Cardiac muscle cell (in vitro differentiated cells and primary cell): ENCODE results near the gene OLFML2A. TPM values are rescaled to one million over a fixed set of nuclear protein-coding genes. Genes with fewer than 3 reads are reported as not detected.
A peak's percentile ranks its signal among the peaks of the same experiment; 100 is the strongest.
"Not testable (repeated sequence)": the region's sequence is repeated elsewhere in the genome, so short reads cannot be mapped to it uniquely, and the experiment has no call there.

Experiments
- DNase-seq, 2 donors: peaks; one replicate each; pipeline versions ENCODE4 v3.0.0 to v3.0.0-alpha.2; 2010 to 2017; ENCODE audit warnings: low read depth in 1 of 2, low spot score in 1 of 2
- H3K27ac ChIP-seq: fragments of 200-600 bp; sonication (generic); 2 replicates; pipeline ENCODE4 v1.5.1; 2016
- H3K27me3 ChIP-seq: fragments of 200-600 bp; sonication (generic); 2 replicates; pipeline ENCODE4 v1.6.0; 2016; ENCODE audit warnings: control low read depth
- H3K36me3 ChIP-seq: fragments of 200-600 bp; sonication (generic); 2 replicates; pipeline ENCODE4 v1.5.1; 2016; ENCODE audit warnings: control low read depth
- H3K4me1 ChIP-seq: fragments of 200-600 bp; sonication (generic); 2 replicates; pipeline ENCODE4 v1.8.1; 2017; ENCODE audit warnings: low read depth, mild to moderate bottlenecking, mixed run types
- H3K4me3 ChIP-seq: fragments of 200-600 bp; sonication (generic); 2 replicates; pipeline ENCODE4 v1.5.1; 2016; ENCODE audit warnings: mild to moderate bottlenecking
- H3K9me3 ChIP-seq: fragments of 200-600 bp; sonication (generic); 2 replicates; pipeline ENCODE4 v1.5.1; 2017; ENCODE audit warnings: low read depth, mild to moderate bottlenecking, control low read depth
- polyA plus RNA-seq: library from polyadenylated mRNA; unstranded; fragments of >200 nt; fragmentation: Nextera tagmentation; extraction: Ambion mirVana; gene quantifications from 2 replicates; pipeline ENCODE4 v1.2.1, GENCODE V29; 2016
- total RNA-seq: library from RNA; depleted of rRNA; stranded (reverse); fragments of >200 nt; gene quantifications from 2 replicates; pipeline ENCODE4 v1.2.3, GENCODE V29; 2016
- TF ChIP-seq, protein P1 (sequence below): IDR thresholded peaks from 2 replicates; pipeline ENCODE4 v1.5.1; 2012; ENCODE audit warnings: low read depth, mild to moderate bottlenecking, low read length

The OLFML2A gene
- total RNA-seq, result 4.7 and 10.7 TPM in 2 replicates
- polyA plus RNA-seq, result 2.6 and 3.4 TPM in 2 replicates

DNA sequence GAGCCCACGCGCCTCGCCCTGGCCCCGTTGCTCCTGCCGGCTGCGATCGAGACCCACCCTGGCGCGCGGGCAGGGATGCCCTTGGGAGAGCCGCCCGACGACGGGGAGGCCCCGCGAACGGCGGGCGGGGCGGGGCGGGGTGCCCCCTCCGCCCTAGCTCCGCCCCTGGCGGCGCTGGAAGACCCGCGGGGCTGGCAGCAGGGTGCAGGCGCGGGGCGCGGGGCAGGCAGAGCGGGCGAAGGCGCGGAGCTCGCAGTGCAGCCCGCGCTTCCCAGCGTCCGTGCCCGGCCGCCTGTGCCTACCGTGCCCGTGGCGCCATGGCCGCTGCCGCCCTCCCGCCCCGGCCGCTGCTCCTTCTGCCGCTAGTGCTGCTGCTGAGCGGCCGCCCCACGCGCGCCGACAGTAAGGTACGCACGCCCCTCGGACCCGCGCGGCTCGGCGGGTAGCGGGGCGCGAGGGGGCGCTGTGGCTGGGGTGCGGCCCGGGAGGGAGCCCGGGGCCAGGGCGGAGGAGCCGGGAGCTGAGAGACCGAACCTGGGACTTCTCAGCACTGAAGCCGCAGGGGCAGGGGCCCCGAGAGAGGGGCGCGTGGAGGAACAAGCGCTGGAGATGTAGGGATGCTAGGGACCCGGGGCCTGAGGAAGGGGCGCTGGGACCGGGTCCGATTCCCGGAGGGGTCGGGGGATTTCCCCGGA lies at the start of gene OLFML2A:
Gene OLFML2A, plus strand, starts transcription at position 180 of the 695 bp plus-strand sequence. Its CDS starts 138 bp downstream, at position 318.
- Histone ChIP-seq H3K4me1 (peaks cover 2% of the 10 kb centered on the region), H3K27ac (no peak within 1 kb of the TSS), H3K9me3 (no peaks in the 10 kb centered on the region), H3K4me3 (peak within 1 kb of the TSS; percentile 54), H3K36me3 (no peaks in the 10 kb centered on the region), H3K27me3 (peaks cover 14% of the 10 kb centered on the region)
- TF ChIP-seq, protein P1, sequence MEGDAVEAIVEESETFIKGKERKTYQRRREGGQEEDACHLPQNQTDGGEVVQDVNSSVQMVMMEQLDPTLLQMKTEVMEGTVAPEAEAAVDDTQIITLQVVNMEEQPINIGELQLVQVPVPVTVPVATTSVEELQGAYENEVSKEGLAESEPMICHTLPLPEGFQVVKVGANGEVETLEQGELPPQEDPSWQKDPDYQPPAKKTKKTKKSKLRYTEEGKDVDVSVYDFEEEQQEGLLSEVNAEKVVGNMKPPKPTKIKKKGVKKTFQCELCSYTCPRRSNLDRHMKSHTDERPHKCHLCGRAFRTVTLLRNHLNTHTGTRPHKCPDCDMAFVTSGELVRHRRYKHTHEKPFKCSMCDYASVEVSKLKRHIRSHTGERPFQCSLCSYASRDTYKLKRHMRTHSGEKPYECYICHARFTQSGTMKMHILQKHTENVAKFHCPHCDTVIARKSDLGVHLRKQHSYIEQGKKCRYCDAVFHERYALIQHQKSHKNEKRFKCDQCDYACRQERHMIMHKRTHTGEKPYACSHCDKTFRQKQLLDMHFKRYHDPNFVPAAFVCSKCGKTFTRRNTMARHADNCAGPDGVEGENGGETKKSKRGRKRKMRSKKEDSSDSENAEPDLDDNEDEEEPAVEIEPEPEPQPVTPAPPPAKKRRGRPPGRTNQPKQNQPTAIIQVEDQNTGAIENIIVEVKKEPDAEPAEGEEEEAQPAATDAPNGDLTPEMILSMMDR, result peak; percentile 27
- DNase-seq, result peak in 1 of 2 donors; percentile 66

DNA sequence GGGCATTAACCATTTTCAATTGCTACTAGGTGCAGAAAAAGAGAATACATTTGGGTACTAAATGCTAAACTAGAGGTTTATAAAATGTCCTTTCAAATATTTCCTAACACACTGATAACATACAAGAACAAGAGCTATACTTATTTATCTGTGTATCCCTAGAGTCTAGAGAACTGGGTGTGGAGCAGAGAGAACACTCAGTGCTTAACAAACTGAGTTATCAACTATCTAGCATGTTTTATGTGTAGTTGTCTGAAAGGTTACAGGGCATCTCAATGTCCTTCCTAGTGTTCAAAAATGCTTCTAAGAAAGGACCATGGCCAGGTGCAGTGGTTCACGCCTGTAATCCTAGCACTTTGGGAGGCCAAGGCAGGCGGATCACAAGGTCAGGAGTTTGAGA lies 46.2 kb upstream of the OLFML2A start:
- DNase-seq, result no peak
- Histone ChIP-seq H3K4me1 (peaks cover 12% of the 10 kb centered on the region), H3K4me3 (no peak overlapping the region), H3K27ac (no peak overlapping the region), H3K27me3 (no peaks in the 10 kb centered on the region), H3K9me3 (no peaks in the 10 kb centered on the region), H3K36me3 (peaks cover 9% of the 10 kb centered on the region)
- TF ChIP-seq, protein P1, result no peak

DNA sequence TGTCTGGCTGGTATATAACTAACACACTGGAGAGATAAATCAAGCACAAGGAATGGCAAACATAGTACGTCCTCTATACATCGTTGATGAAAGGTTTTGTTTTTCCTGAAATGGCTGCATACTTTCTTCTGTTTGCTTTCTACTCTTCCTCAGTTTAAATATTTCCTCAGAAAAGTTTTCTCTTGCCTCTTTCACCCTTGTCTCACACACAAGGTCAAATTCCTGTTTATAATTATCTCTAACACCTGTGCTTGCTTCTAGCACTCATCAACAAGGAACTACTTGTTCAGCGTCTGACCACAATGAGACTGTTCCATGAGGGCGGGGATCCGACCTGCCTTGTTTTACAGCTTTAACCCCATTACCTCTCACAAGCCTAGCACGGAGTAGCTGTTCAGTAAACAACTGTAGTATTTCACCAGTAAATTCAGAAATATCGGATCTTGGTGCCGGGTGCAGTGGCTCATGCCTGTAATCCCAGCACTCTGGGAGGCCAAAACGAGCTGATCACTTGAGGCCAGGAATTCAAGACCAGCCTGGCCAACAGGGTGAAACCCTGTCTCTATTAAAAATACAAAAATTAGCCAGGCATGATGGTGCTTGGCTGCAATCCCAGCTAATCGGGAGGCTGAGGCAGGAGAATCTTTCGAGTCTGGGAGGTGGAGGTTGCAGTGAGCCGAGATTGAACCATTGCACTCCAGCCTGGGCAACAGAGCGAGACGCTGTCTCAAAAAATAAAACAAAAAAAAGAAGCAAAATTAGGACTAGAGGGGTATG lies 42.8 kb upstream of the OLFML2A start:
- DNase-seq, result no peak
- Histone ChIP-seq H3K4me3 (no peak overlapping the region), H3K9me3 (no peaks in the 10 kb centered on the region), H3K36me3 (peaks cover 9% of the 10 kb centered on the region), H3K27ac (peak overlapping the region; percentile 31), H3K4me1 (peaks cover 12% of the 10 kb centered on the region), H3K27me3 (no peaks in the 10 kb centered on the region)
- TF ChIP-seq, protein P1, result no peak

DNA sequence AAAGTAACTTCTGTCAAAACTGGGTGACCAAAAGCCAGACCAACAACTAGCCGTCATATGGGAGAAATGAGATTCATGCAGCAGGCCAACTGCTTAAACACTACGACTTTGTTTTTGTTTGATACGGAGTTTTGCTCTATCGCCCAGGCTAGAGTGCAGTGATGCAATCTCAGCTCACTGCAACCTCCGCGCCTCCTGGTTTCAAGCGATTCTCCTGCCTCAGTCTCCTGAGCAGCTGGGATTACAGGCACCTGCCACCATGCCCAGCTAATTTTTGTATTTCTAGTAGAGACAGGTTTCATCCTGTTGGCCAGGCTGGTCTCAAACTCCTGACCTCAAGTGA lies 42.2 kb upstream of the OLFML2A start:
- DNase-seq, H3K4me3 ChIP-seq, H3K36me3 ChIP-seq, H3K27me3 ChIP-seq, H3K9me3 ChIP-seq: not testable (repeated sequence)
- H3K27ac ChIP-seq, result peak overlapping the region; percentile 56
- H3K4me1 ChIP-seq, result peaks cover 12% of the 10 kb centered on the region

DNA sequence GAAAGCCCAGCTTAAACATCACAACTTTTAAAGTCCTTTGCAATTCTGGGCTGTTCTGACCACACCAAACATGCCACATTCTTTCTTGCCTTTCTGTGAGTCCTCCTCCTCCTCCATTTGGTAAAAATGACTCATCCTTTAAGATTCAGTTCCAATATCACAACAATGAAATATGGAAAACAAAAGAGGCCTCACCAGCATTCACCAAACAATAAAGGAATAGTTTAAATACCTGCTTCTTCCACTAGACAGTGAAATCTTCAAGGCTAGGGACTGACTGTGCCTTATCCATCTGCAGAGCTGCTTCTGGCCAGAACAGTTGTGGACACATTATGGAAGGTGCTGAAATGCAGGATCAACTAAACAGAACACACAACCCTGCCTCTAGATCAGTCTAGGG lies 41.8 kb upstream of the OLFML2A start:
- Histone ChIP-seq H3K9me3 (no peaks in the 10 kb centered on the region), H3K4me1 (peaks cover 12% of the 10 kb centered on the region), H3K27ac (peak overlapping the region; percentile 56), H3K27me3 (no peaks in the 10 kb centered on the region), H3K36me3 (peaks cover 9% of the 10 kb centered on the region), H3K4me3 (no peak overlapping the region)
- DNase-seq, result peak; percentile 56 to 63
- TF ChIP-seq, protein P1, result no peak

DNA sequence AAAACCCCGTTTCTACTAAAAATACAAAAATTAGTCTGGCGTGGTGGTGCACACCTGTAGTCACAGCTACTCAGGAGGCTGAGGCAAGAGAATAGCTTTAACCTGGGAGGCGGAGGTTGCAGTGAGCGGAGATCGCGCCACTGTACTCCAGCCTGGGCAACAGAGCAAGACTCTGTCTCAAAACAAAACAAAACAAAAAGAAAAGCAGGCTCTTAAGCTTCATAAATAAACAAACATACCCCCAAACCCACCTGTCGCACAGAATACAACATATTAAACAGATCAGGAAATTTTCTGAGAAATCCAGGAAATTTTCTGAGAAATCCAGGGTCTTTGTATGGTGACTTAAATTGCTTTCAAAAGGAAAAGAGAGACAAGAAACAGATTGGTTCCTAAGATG lies 38.9 kb upstream of the OLFML2A start:
- not testable (repeated sequence) for H3K36me3 ChIP-seq, H3K9me3 ChIP-seq, H3K27me3 ChIP-seq, H3K4me3 ChIP-seq, H3K27ac ChIP-seq, DNase-seq
- peaks cover 19% of the 10 kb centered on the region for H3K4me1 ChIP-seq
